Left colon (tissue), 2 donors: ENCODE measurements around the gene PFKFB2. TPM values are rescaled to one million over a fixed set of nuclear protein-coding genes. Genes with fewer than 3 reads are reported as not detected.

Experiments
- ATAC-seq: fragments of 200-7000 bp; cut with Tn5 transposase; one replicate; pipeline ENCODE4 v1.9.1; 2020; ENCODE audit warnings: mild to moderate bottlenecking, moderate library complexity
- DNase-seq, 2 donors: peaks; one replicate each; pipeline ENCODE4 v3.0.0-alpha.2; 2020
- intact Hi-C, 2 donors: fragments of 100-400 bp; cut with DNase I in 1 of 2; cut with micrococcal nuclease in 1 of 2; formaldehyde crosslinking; loops; one replicate each; pipeline versions ENCODE4 v1.11.2 to v1.14.0; 2022; cut with DNase I, micrococcal nuclease
- total RNA-seq, 2 donors: library from RNA; stranded (reverse); fragmentation: NEBNext Ultra II Directional; extraction: Animal tissue kit (Norgen Biotek cat#: 25700); gene quantifications; one replicate each; pipeline ENCODE4 v1.2.1, GENCODE V29; 2021
- donor health status: DM: no; HTN: no; CAD: no.
- donor health status: DM: yes; HTN: yes; CAD: no.

PFKFB2 gene
- total RNA-seq, 2 donors from 2014 or later: 104 to 117 TPM

DNA sequence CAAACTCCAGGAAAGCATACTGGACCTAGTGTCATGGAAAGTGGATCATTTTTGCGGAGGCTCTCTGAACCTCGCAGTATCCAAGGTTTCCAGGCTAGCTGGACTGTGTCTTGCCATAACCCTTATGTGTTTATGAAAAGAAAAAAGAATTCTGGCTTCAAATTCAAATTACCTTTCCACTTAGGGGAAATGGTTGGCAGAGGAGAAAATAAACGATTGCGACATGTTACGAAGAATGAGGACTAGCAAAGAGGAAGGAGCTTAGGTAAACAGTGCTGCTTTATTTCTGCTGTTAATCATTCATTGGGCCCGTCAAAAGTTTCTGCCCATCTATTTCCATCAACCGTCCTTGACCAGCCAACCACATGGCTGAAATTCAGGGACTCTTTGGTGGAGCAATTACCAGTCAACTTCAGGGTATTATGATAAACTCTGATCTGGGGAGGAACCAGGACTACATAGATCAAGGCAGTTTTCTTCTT, 50.9 kb downstream of the PFKFB2 start, which contains the start of gene C4BPA:
C4BPA (plus strand) TSS at position 342 of the 482 bp plus-strand sequence. CDS start 8,793 bp downstream, outside the sequence.
- intact Hi-C loops: no loop called here
- peak; percentile 92 for ATAC-seq
- no peak for DNase-seq

DNA sequence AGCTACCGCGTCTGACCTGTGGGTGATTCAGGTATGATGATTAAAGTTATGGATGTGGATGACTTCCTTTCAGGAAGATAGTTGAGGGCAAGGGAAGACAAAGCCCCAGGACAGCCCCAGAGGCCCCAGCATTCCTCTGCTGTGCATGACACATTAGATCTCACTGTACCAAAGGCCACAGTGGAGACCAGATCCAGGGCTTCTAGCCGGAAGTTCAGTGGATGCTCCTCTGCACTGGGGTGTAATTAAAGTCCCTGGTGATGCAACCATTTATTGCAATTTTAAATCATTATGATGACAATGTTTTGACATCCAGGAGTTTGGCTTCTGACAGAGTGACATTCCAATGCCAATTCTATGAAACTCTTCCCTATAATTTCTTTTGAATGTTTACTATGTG, 55.9 kb downstream of the PFKFB2 start:
- intact Hi-C loops: no loop called here
- ATAC-seq (peak; percentile 53), DNase-seq (no peak)

DNA sequence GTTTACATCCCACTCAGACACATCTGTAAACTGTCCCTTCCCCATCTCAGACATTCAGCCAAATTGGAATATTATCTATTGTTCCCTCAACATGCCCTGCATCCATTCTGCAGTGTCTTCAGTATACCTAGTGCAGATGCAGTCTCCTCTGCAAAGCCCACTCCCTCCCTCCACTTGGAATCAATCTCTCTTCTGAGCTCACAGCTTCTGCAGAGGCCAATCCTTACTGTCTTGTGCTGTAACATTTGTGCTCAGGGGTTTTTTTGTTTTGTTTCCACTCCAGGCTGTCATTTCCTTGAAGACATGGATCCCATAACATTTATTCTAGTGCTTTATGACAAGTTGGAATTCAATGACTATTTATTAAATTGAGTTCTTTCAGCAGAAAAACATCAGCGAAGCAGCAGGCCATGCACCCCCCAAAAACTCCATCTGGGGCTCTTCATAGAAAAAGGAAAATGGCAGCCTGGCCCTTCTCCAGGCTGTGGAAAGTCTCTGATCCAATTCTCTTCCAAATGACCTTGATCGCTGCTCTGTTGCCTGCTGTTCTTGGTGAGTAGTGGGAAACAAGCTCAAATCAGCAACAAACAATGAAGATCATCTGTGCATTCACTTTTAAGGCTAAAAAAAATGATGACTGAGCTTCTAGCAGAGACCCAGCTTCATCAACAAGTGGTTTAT, 59.7 kb downstream of the PFKFB2 start:
- intact Hi-C loops: no loop called here
- DNase-seq: no peak
- ATAC-seq: no peak

DNA sequence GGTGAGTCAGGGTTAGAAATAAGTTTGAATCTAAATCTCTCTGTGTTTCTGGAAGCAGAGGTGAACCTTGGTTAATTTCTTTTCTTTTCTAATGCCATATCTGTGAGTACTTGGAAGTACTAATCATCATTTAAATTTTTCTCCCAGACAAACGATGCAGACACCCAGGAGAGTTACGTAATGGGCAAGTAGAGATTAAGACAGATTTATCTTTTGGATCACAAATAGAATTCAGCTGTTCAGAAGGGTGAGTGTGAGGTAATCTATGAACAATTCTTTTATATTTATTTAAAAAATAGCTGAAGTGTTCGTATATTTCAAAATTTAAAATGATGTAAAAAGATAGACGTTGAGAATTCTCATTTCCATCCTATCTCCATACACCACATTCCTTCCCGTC, 62.2 kb downstream of the PFKFB2 start:
- ATAC-seq (no peak), DNase-seq (no peak)
- intact Hi-C loops: no loop called here

DNA sequence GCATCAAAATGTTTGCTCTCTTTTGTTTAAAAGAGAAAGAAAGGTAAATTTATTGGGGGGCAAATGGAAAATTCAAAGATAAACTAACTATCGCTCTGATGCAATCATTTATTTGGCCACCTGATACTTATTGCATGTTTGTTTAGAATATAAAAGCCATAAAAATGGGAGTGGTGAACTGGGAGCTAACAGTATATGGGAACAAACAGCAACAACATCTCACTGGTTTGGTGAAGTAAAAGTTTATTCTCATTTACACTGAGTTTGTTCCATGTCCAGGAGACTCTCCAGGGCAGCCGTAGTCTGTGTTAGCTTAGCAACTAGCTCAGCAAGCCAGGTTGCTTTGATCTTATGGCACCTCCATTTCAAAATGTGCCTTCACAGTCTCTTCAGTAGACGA, 71.3 kb downstream of the PFKFB2 start:
- intact Hi-C loops: no loop called here
- ATAC-seq (peak; percentile 61), DNase-seq (no peak)

DNA sequence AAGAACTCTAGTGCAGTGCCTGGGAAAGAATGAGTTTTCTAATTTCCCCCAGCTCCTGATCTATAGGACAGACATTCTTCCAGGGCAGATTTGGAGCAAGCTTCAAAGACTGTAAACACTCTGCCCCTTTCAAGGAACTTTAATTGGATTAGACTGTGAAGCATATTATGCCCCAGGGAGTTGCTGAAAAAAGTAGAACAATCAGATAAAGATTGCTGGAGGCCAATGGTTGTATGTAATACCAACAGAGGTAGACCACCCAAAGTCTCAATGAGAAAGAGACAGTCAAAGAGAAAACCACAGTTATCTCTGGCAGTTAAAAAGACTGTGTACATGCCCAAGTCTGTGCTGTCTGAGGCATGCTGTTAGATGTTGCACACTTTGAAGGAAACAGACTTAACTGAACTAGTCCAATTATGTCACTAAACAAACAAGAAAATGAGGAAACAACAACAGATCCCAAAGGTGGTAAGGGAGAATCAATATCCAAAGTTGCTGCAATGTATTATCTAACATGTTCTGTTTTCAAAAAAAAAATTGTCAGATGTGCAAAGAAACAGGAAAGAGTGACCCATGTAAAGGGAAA, 75.4 kb downstream of the PFKFB2 start:
- intact Hi-C loops: no loop called here
- no peak for DNase-seq
- ATAC-seq: no peak

DNA sequence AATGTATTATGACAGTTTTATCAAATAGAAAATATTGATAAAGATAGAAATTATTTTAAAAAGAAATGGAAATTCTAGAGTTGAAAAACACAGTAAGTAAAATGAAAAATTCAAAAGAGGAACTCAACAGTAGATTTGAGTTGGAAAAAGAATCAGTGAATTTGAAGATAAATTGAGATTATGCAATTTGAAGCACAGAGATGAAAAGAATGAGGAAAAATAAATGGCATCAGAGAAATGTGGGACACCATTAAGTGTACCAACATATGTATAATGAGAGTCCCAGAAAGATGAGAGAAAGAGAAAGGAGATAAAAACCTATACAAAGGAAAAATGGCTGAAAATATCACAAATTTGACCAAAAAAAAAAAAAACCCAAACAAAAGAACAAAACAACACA, 76.0 kb downstream of the PFKFB2 start:
- DNase-seq: no peak
- no peak for ATAC-seq
- intact Hi-C loops: no loop called here

Other genes with a start within 250 kb of the PFKFB2 start
- gene IL20, start 187.7 kb upstream of the PFKFB2 start, total RNA-seq: not detected
- gene IL24, start 155.8 kb upstream of the PFKFB2 start, total RNA-seq: not detected
- gene FCMR, start 131.3 kb upstream of the PFKFB2 start, total RNA-seq: 1 to 10 TPM; 1.6 to 4.8 TPM
- over 10,000 TPM; 10,148 to 12,746 TPM for gene PIGR, start 106.8 kb upstream of the PFKFB2 start, total RNA-seq
- 1 to 10 TPM in 1 of 2 donors, under 1 TPM in 1; 0.53 to 1.0 TPM for gene FCAMR, start 82.8 kb upstream of the PFKFB2 start, total RNA-seq
- gene C1orf116, start 20.5 kb upstream of the PFKFB2 start, total RNA-seq: 10 to 100 TPM; 17.2 to 31.6 TPM
- gene YOD1, start 2.1 kb upstream of the PFKFB2 start, total RNA-seq: 1 to 10 TPM; 6.6 to 7.2 TPM
- 10 to 100 TPM in 1 of 2 donors, 1 to 10 TPM in 1; 5.0 to 20.8 TPM for gene C4BPB, start 35.6 kb downstream of the PFKFB2 start, total RNA-seq
- gene C4BPA, start 51.0 kb downstream of the PFKFB2 start, total RNA-seq: 1 to 10 TPM; 3.4 to 4.5 TPM